SH-SY5Y (cell line): ENCODE measurements around the gene S100A9.

Experiments used
- GATA2 ChIP-seq: IDR thresholded peaks from 2 replicates; pipeline ENCODE4 v1.6.1; 2011; ENCODE audit warnings: mild to moderate bottlenecking, low read depth, low read length
- GATA3 ChIP-seq: IDR thresholded peaks from 2 replicates; pipeline ENCODE4 v1.6.1; 2011; ENCODE audit warnings: low read depth, mild to moderate bottlenecking, low read length, moderate library complexity

DNA sequence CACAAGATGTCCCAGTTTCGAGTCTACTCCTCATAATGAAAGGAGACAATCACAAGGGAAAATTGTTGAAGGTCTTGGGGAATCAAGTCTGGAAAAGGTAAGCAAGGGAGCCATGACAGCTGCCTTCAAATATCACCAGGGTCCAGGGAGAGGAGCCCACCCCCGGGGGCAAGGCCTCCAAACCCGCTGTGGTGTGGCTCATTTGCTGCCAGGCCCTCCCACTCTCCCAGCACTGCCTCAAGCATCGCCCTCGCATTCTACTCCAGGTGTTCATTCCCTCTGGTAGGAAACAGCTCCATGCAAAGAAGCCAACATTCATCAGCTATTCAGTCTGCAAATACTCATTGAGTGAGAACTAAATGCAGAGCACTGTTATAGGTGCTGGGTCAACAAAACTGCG, 8.6 kb downstream of the S100A9 start:
- TF ChIP-seq GATA3 (no peak), GATA2 (no peak)
